ENCODE data around the gene CDADC1. TPM values are rescaled to one million over a fixed set of nuclear protein-coding genes. Genes with fewer than 3 reads are reported as not detected.
"Not testable (repeated sequence)": the region's sequence is repeated elsewhere in the genome, so short reads cannot be mapped to it uniquely, and the experiment has no call there.

The CDADC1 gene
- total RNA-seq, 2 donors from 2014 or later: 6.5 to 7.1 TPM

GRCh38 chr13:49279112-49279511, 31.4 kb downstream of the CDADC1 start:
- ATAC-seq (no peak), DNase-seq (no peak)
- intact Hi-C loops (cut with DNase I, micrococcal nuclease): no loop called here

DNA sequence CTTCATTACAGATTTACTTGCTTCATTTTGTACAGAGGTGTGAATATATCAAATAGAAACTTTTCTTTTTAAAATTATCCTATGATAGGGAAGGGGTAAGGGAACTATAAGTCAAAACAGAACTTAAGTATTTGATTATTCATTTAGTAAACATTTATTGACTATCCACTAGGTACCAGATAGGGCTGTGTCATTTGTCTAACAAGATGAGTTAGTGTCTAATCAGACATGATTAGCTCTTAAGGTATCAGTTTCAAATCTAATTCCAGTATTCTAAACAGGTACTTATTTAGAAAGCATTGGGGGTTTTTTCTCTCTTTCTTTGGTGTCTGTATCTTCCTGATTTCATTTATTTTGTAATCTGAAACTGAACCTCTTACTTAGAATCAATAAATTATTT, 32.2 kb downstream of the CDADC1 start:
- intact Hi-C loops (cut with DNase I, micrococcal nuclease): no loop called here
- DNase-seq (no peak), ATAC-seq (no peak)

DNA sequence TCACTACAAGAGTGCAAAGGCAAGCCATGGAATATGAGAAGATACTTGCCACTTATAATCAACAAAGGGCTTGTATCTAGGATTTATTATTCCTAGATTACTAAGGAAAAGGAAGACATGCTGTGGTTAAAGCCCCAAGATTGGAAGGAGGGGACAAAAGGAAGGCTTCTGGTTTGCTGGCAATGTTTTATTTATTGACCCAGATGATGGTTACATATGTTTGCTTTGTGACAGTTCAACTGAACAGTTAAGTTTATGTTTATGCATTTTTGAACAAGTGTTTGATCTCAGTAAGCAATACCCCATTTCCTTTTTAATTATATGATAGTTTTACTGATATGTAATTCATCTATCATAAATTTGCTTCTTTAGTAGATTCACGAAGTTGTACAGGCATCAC, 40.3 kb downstream of the CDADC1 start:
- intact Hi-C loops (cut with DNase I, micrococcal nuclease): no loop called here
- DNase-seq (no peak), ATAC-seq (no peak)

DNA sequence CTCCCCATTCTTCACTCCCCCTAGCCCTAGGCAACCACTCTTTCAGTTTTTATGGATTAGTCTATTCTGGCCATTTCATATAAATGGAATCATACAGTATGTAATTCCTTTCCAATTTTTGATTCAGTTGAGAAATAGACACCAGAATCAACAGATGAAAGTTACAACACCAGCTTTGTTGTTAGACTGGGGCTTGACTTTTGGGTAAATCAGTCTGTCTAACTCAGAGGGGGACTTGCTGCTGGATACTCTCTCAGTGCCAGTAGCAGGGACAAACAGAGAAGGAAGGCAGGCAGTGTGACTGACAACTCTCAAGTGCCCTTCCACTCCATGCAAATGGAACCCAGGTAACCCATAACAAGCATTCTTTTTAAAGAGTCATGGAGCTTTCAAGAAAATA, 40.7 kb downstream of the CDADC1 start:
- DNase-seq (no peak), ATAC-seq (no peak)
- intact Hi-C loops (cut with DNase I, micrococcal nuclease): no loop called here

DNA sequence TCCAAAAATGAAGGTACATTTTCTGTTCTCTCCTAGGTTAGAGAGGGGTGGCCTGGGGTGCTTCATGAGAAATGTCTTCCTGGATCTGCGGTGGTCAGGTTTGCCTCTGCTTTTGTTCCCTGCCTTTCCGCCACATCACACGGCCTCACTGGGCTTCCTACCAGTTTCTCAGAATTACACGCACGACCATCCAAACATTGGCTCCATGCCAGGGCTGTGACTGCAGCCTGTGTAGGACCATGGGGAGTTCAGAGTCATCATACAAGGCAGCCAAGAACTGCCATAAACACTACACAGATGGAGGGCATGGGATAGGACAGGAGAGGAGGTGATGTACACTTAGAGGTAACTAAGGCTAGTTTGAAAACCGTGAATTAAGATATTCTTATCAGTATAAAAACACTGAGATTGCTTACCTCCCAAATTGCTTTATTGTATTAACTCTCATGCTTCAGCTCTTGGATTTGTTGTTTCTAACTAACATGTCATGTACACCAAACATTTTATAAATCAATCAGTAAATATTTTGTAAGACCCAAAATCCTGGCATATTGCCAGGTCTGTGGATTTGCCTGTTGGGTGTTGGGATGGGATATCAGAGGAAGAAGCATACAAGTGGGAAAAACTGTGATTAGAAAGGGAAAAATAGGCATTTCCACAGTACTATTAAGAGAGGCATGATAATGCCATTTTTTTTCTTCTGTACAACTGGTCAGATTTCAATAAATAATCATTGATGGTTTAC, 45.2 kb downstream of the CDADC1 start:
- DNase-seq (peak; percentile 42 to 57), ATAC-seq (no peak)
- intact Hi-C loops (cut with DNase I, micrococcal nuclease): no loop called here

- ATAC-seq; intact Hi-C loops (cut with DNase I, micrococcal nuclease); DNase-seq: not testable (repeated sequence)
Measured at GRCh38 chr13:49294723-49295122, 47.0 kb downstream of the CDADC1 start.

DNA sequence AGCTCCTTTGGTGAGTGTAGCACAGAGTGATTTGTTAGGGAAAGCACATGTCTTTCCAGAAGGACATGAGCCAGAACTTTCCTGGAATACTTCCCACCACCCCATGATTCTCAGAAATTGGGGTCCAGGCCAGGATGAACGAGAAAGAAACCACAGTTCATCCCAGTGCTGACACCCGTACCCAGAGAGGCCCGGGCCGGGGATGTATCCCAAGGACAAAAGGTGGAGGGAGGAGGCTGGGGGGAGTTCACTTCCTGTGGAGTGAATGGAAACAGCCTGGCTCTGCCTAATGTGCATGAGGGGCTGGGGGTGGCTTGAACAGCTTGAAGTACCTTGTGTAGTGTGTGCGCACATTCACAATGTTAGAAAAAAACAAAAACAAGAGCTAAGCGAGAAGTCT, 47.5 kb downstream of the CDADC1 start:
- intact Hi-C loops (cut with DNase I, micrococcal nuclease): no loop called here
- ATAC-seq (no peak), DNase-seq (no peak)

- ATAC-seq: no peak
- no peak for DNase-seq
- intact Hi-C loops (cut with DNase I, micrococcal nuclease): no loop called here
Measured at GRCh38 chr13:49296659-49297058, 48.9 kb downstream of the CDADC1 start.

DNA sequence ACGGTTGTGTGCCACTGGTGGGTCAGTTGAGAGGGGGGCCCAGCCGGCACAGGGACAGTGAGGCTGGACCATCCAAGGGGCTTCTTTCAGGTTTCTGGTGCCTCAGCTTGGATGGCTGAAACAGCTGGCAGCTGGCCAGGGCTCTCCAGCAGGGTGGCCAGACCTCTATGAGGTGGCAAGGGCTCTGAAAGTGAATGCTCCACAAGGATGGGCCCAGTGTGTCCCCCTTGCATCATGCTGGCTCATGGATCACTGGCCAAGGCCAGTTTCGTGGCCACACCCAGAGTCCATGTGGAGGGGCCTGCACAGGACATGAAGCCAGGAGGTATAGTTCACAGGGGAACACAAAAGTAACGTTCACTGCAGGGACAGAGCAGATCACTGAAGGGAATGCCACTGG, 49.6 kb downstream of the CDADC1 start:
- intact Hi-C loops (cut with DNase I, micrococcal nuclease): no loop called here
- no peak for ATAC-seq
- no peak for DNase-seq

- intact Hi-C loops (cut with DNase I, micrococcal nuclease): no loop called here
- ATAC-seq: no peak
Measured at GRCh38 chr13:49298416-49298815, 50.7 kb downstream of the CDADC1 start.

GRCh38 chr13:49298903-49299605, 51.3 kb downstream of the CDADC1 start:
- DNase-seq (no peak), ATAC-seq (no peak)
- intact Hi-C loops (cut with DNase I, micrococcal nuclease): no loop called here

More at GRCh38 chr13:49298416-49298815, 50.7 kb downstream of the CDADC1 start:
- DNase-seq: no peak

- ATAC-seq (no peak), DNase-seq (no peak)
- intact Hi-C loops (cut with DNase I, micrococcal nuclease): loop anchor here (2.0 to 10.0 kb wide), 3 partner anchors 137 to 307 kb away; no protein-coding TSS in a partner anchor
Measured at GRCh38 chr13:49300276-49300675, 52.6 kb downstream of the CDADC1 start.

DNA sequence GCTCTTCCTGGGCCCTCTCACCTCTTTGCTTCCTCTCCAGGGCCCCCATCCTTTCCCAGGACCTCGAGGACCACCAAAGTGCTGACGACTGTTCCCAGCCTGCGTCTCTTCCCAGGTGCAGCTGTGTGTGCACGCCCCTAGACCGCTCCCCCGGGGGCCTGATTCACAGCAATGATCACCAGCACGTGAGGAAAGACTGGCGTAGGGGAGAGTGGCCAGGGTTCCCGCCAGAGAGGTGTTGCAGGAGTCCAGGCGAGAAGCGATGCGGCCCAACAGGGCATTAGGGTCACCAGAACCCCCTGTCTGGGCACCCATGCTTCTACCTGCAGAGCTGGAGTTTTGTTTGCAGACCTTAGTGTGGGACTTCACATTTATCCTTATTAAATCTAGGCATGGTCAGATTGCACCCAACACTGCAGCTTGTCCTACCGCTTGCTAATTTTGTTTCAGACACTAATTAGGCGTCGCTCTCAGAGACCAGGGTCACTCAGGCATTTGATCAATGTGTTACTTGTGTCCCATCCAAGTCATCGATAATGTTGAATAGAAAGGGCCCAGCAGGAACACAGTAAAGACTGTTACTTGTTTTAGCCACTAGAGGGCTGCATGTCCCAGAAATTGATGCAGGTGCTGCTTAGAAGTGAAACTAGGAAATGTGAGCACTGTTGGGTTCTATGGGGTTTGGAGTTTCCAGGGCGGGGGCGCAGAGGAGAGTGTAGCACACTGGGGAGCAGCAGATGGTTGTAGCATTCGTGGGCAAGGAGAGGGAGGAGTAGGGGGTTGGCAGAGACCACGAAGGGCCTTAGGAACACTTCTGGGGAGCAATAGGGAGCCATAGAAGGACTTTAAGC, 53.2 kb downstream of the CDADC1 start:
- ATAC-seq: peak; percentile 89
- intact Hi-C loops (cut with DNase I, micrococcal nuclease): loop anchor here (2.0 to 10.0 kb wide), 3 partner anchors 136 to 306 kb away; no protein-coding TSS in a partner anchor
- peak; percentile 58 to 61 for DNase-seq

GRCh38 chr13:49302222-49302621, 54.5 kb downstream of the CDADC1 start:
- intact Hi-C loops (cut with DNase I, micrococcal nuclease): loop anchor here (5.0 to 10.0 kb wide), 2 partner anchors 303 to 305 kb away; no protein-coding TSS in a partner anchor
- DNase-seq (no peak), ATAC-seq (no peak)

DNA sequence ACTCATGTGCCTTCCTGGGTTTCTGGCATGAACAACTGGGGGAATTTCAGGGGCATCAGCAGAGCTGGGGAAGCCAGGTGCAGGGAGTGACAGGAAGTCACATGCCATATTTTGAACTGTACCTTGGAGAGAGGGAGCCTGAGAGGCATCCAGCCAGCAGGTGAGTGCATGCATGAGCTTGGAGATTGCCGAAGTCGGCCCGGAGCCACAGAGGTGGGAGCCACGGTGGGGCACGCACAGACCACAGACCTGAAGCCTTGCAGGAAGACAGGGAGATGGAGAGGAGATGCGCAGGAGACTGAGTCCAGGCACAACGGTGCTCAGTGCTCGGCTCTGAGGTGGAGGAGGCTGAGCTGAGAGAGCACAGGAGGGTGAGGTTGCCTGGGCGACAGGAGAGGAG, 55.1 kb downstream of the CDADC1 start:
- intact Hi-C loops (cut with DNase I, micrococcal nuclease): loop anchor here (5.0 to 10.0 kb wide), 2 partner anchors 302 to 304 kb away; no protein-coding TSS in a partner anchor
- DNase-seq: no peak
- no peak for ATAC-seq

- intact Hi-C loops (cut with DNase I, micrococcal nuclease): loop anchor here (5.0 to 10.0 kb wide), 2 partner anchors 301 to 304 kb away; no protein-coding TSS in a partner anchor
Measured at GRCh38 chr13:49303533-49304252, 56.0 kb downstream of the CDADC1 start.

GRCh38 chr13:49304356-49304755, 56.6 kb downstream of the CDADC1 start:
- intact Hi-C loops (cut with DNase I, micrococcal nuclease): loop anchor here (5.0 to 10.0 kb wide), 2 partner anchors 300 to 303 kb away; no protein-coding TSS in a partner anchor
- ATAC-seq (no peak), DNase-seq (no peak)

More at GRCh38 chr13:49303533-49304252, 56.0 kb downstream of the CDADC1 start:
- ATAC-seq (peak; percentile 58), DNase-seq (no peak)
